Neutrophil (primary cell): ENCODE measurements around the gene RILP.

ENCODE experiments used
- H3K27ac ChIP-seq: fragments of 200-600 bp; sonication (generic); 2 replicates; pipeline ENCODE4 v1.5.1; 2016; ENCODE audit warnings: mild to moderate bottlenecking, moderate library complexity
- H3K27me3 ChIP-seq: fragments of 200-600 bp; sonication (generic); 2 replicates; pipeline ENCODE4 v1.6.0; 2016; ENCODE audit warnings: mild to moderate bottlenecking
- H3K36me3 ChIP-seq: fragments of 200-600 bp; sonication (generic); 2 replicates; pipeline ENCODE4 v1.5.1; 2017
- H3K4me1 ChIP-seq, 2 experiments: fragments of 200-600 bp in 1 of 2; sonication (generic) in 1 of 2; 1 replicate in 1 of 2; 2 replicates in 1 of 2; pipeline versions ENCODE4 v1.5.1 to v1.6.1; 2013 to 2016; ENCODE audit warnings: low read depth in 1 of 2, low read length in 1 of 2, mild to moderate bottlenecking in 1 of 2, moderate library complexity in 1 of 2; ENCODE audit not compliant: control insufficient read depth in 1 of 2, insufficient read depth in 1 of 2
- H3K4me3 ChIP-seq, 2 experiments: fragments of 200-600 bp in 1 of 2; sonication (generic) in 1 of 2; 1 replicate in 1 of 2; 2 replicates in 1 of 2; pipeline ENCODE4 v1.5.1; 2013 to 2016; ENCODE audit warnings: low read depth in 1 of 2, low read length in 1 of 2, mild to moderate bottlenecking in 1 of 2, moderate library complexity in 1 of 2
- H3K9me3 ChIP-seq: fragments of 200-600 bp; sonication (generic); 2 replicates; pipeline ENCODE4 v1.5.1; 2016
- TF ChIP-seq, protein P1 (sequence below): fragments of 200-600 bp; sonication (generic); IDR thresholded peaks from 2 replicates; pipeline ENCODE4 v1.5.1; 2016; ENCODE audit warnings: antibody characterized with exemption

Gene RILP

DNA sequence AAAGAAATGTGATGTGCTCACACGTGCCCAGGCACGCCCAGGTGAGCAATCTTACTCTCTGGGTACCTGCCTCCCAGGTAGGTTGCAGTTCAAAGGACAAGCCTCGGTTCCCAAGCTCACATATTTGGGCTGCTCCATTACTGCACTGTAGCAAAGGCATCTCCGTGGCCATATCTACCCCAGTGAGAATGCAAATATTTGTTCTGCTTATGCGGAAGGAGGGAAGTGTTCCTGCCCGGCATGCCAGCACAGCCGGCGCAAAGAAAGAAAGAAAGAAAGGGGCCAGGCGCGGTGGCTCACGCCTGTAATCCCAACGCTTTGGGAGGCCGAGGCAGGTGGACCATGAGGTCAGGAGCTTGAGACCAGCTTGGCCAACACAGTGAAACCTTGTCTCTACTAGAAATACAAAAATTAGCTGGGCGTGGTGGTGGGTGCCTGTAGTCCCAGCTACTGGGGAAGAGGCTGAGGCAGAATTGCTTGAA is 51.8 kb downstream of the RILP start:
- H3K9me3 ChIP-seq: peaks cover 13% of the 10 kb centered on the region
- no peaks in the 10 kb centered on the region for H3K4me1 ChIP-seq
- TF ChIP-seq, protein P1, sequence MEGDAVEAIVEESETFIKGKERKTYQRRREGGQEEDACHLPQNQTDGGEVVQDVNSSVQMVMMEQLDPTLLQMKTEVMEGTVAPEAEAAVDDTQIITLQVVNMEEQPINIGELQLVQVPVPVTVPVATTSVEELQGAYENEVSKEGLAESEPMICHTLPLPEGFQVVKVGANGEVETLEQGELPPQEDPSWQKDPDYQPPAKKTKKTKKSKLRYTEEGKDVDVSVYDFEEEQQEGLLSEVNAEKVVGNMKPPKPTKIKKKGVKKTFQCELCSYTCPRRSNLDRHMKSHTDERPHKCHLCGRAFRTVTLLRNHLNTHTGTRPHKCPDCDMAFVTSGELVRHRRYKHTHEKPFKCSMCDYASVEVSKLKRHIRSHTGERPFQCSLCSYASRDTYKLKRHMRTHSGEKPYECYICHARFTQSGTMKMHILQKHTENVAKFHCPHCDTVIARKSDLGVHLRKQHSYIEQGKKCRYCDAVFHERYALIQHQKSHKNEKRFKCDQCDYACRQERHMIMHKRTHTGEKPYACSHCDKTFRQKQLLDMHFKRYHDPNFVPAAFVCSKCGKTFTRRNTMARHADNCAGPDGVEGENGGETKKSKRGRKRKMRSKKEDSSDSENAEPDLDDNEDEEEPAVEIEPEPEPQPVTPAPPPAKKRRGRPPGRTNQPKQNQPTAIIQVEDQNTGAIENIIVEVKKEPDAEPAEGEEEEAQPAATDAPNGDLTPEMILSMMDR: no peak
- peak overlapping the region; percentile 48 for H3K27ac ChIP-seq
- no peak overlapping the region for H3K4me3 ChIP-seq
- peaks cover 9% of the 10 kb centered on the region for H3K27me3 ChIP-seq
- peaks cover 39% of the 10 kb centered on the region for H3K36me3 ChIP-seq
